ENCODE data around the gene ADPRHL1.
"Not testable (repeated sequence)": the region's sequence is repeated elsewhere in the genome, so short reads cannot be mapped to it uniquely, and the experiment has no call there.

ADPRHL1 gene

DNA sequence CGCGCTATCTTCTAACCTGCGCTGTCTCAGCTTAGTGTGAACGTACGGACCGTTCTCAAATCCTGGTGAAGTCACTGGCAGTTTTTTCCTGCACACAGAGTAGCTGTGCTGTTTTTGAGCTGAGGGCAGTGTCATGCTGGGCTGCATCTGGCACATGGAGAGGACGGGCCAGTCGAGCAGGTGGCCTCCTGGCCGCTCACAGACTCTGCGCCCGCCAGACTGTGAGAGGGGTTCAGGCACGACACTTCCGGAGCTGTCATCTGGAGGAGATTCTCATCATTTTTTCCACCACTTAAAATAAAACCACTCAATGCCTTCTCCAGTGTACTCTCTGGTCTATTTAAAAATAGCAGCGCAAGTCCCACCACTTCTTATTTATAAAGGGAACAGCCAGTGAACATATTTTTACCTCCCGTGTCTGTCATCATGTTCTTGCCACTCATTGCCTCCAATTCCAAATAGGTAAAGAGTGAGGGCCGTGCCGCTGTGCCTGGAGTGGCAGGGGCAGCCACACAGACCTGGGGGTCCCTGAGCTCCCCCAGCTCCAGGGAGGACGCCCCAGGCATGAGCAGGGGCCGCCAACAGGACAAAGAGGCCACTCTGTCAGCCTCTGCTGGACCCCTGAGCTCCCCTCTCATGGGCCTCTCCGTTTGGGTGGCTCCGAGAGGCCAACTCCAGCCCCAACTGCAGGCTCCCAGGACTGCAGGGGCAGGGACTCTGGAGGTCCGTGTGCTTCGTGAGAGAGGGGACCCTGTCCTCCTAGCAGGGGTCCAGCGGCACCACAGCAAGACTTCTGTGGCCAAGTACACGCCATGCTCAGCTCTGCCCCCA is 52.5 kb downstream of the ADPRHL1 start:
- ATAC-seq, result no peak

DNA sequence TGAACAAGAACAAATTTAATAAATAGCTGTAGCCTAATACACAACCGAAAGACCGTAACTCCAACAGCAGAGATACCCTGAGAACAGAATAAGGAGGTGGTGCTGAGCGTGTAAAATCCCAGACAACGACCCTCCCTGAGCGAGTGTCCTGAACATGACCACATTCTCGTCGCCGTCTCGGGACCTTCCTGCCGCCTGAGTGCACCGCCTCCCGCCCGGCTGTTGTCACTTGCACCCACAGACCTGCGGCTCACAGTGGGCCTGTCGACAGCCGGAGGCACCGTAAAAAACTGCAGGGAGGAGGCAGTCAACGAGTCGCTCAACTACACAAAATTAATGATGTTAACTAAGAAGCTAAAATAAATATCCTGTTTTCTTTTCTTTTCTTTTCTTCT is 53.5 kb downstream of the ADPRHL1 start:
- ATAC-seq, result no peak

GRCh38 chr13:113398963-113399754 is 54.1 kb downstream of the ADPRHL1 start:
- ATAC-seq, result no peak

DNA sequence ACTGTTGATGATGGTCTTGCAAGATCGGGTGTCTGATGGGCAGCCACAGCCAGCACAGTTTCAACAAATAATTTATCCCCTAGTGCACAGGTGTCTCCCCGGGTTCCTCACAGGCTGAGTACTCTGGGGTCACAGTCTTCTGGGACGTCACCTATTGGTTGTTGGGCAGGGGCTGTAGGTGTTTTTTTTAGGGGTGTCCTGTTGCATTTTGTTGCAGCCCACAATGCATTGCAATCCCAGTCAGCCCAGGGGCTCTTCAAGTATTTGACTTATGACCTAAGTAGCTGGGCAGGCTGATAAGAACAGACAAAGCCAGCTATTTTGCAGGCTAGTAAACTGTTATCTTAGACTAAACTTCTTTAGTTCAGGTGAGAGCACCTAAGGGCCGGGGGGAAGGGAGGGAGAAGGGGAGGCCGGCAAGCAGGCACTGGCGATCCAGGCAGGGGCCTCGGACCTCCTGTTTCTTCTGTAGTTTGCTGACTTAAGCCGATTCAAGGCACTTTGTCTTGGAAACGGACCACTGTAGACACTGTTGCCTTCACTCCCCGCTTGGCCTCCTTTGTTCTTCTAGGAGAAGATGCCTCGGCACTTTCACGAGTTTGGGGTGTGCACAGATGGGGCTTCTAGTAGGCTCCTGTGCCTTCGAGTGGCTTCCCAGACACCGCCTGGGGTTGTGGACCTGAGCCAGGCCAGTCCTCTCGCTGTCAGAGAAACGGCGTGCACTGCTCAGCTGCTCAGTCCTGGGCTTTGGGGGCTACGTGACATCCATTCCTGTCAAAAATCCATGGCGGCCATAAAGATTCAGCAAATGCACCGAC is 55.5 kb downstream of the ADPRHL1 start:
- no peak for ATAC-seq

DNA sequence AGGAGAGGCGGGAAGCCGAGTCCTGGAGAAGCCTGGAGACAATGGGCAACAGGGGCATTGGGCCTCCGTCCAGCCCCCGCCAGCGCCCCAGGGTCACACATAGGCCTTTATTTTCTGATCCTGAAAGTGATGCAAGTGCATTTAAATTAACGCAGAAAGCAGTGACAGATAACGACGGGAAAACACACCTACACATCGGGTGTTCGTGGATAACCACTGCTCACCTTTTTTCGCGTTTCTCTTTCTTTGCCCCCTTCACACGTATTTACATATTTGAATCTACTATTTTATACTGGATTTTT is 59.0 kb downstream of the ADPRHL1 start:
- no peak for ATAC-seq

- peak; percentile 98 to 99 for ATAC-seq
Measured at GRCh38 chr13:113393563-113394338, 59.5 kb downstream of the ADPRHL1 start.

- ATAC-seq, result no peak
Measured at GRCh38 chr13:113393226-113393562, 60.1 kb downstream of the ADPRHL1 start.

DNA sequence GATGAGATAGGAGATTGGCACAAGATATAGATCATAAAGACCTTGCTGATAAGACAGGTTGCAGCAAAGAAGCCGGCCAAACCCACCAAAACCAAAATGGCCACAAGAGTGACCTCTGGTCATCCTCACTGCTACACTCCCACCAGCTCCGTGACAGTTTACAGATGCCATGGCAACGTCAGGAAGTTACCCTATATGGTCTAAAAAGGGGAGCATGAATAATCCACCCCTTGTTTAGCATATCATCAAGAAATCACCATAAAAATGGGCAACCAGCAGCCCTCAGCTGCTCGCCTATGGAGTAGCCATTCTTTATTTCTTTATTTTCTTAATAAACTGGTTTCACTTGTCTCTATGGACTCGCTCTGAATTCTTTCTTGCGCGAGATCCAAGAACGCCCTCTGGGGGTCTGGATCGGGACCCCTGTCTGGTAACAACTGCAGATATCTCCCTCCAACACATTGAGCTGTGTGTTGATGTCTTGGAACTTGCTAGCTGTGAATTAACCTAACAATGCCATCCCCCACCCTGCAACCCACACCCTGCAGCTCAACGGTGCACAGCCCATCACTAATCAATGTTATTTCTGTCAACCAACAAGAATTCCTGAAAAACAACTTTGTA is 62.3 kb downstream of the ADPRHL1 start:
- ATAC-seq, result no peak

DNA sequence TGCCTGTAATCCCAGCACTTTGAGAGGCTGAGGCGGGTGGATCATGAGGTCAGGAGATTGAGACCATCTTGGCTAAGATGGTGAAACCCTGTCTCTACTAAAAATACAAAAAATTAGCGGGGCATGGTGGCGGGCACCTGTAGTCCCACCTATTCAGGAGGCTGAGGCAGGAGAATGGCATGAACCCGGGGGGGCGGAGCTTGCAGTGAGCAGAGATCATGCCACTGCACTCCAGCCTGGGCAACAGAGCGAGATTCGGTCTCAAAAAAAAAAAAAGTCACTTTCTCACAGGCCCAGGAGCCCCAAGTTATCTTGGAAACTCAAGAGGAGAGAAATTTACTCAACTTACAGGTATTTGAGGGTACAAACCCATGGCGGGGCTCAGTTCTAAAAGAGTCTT is 63.7 kb downstream of the ADPRHL1 start:
- not testable (repeated sequence) for ATAC-seq

DNA sequence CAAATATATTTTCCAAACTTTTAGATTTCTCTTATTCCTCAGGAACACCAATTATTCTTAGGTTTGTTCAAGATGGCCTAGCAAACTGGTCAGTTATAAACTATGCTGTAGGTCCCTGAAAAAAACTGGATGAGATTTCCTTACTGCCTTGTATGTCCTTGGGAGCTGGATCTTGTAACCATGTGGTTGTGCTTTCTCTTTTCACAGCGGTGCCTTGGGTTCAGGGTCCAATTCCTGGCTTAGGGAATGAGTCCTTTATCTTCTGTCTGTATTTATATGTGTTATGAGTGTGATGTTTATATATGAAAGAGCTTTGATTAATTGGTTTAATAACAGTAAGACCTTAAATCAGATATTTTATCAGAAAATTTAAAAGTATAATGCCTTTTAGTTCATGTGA is 65.9 kb downstream of the ADPRHL1 start:
- ATAC-seq, result no peak

DNA sequence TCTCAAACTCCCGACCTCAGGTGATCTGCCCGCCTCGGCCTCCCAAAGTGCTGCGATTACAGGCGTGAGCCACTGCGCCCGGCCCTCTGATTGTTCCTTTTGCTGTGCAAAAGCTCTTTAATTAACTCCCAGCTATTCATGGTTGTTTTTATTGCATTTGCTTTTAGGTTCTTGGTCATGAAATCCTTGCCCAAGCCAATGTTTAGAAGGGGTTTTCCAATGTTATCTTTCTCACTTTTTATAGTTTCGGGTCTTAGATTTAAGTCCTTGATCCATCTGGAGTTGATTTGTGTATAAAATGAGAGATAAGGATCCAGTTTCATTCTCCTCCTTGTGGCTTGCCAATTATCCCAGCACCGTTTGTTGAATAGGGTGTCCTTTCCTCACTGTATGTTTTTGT is 70.2 kb downstream of the ADPRHL1 start:
- ATAC-seq, result no peak

GRCh38 chr13:113382542-113382941 is 70.7 kb downstream of the ADPRHL1 start:
- ATAC-seq, result not testable (repeated sequence)

GRCh38 chr13:113378825-113379224 is 74.5 kb downstream of the ADPRHL1 start:
- no peak for ATAC-seq

- no peak for ATAC-seq
Measured at GRCh38 chr13:113374511-113375175, 78.6 kb downstream of the ADPRHL1 start.

GRCh38 chr13:113373811-113374485 is 79.3 kb downstream of the ADPRHL1 start:
- ATAC-seq, result no peak

- ATAC-seq, result not testable (repeated sequence)
Measured at GRCh38 chr13:113371701-113372100, 81.6 kb downstream of the ADPRHL1 start.

GRCh38 chr13:113371061-113371460 is 82.2 kb downstream of the ADPRHL1 start:
- ATAC-seq, result no peak

DNA sequence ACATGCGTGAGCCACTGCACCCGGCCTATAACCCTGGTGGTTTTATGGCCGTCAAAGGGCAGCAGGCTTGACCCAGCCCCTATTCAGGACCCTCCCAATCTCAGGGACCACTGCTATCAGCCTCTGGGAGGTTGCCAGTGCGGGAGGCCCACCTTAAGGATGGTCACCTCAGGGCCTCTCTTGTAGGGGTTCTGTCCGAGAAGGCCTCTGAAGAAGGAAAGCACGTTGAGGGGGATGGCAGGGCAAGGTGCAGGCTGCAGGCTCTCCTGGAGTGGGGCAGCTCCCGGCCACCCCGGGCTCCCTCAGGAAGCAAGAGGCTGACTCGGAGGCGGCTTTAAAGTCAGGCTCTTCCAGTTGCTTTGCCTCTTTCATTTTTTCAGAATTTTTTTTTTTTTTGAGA is 83.4 kb downstream of the ADPRHL1 start:
- no peak for ATAC-seq

- ATAC-seq, result no peak
Measured at GRCh38 chr13:113369189-113369588, 84.1 kb downstream of the ADPRHL1 start.

DNA sequence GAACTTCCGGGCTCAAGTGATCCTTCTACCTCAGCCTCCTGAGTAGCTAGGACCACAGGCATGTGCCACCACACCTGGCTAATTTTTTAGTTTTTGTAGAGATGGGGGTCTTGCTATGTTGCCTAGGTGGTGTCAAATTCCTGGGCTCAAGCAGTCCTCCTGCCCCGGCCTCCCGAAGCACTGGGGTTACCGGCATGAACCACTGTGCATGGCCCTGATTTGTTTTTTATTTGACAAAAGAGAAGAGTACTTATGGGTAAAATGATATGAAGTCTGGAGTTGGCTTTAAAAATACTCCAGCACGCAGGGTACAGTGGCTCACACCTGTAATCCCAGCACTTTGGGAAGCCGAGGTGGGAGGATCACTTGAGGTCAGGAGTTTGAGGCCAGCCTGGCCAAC is 84.9 kb downstream of the ADPRHL1 start:
- ATAC-seq, result not testable (repeated sequence)

GRCh38 chr13:113367771-113368170 is 85.5 kb downstream of the ADPRHL1 start:
- no peak for ATAC-seq
